ENCODE data around the gene JAM3.

Gene JAM3

GRCh38 chr11:134153147-134153905 is 84.5 kb downstream of the JAM3 start:
- H3K4me2 ChIP-seq (ENCODE audit: low read length) = no peak overlapping the region
- H3K9me3 ChIP-seq (ENCODE audit: control insufficient read depth, insufficient read depth, low read length) = no peaks in the 10 kb centered on the region
- no peaks in the 10 kb centered on the region for H3F3A ChIP-seq (ENCODE audit: control insufficient read depth, insufficient read depth)
- H3K79me2 ChIP-seq (ENCODE audit: control insufficient read depth, low read length) = no peaks in the 10 kb centered on the region
- no peaks in the 10 kb centered on the region for H3K27me3 ChIP-seq (ENCODE audit: control insufficient read depth, low read length)
- H3K36me3 ChIP-seq (ENCODE audit: control insufficient read depth, low read length) = peaks cover 68% of the 10 kb centered on the region
- H4K20me1 ChIP-seq (ENCODE audit: control insufficient read depth, insufficient read depth, low read depth, low read length) = no peaks in the 10 kb centered on the region; the same call in 1 of the 2 replicates
- H3K9me2 ChIP-seq (replicated peaks; ENCODE audit: control insufficient read depth, low read length) = no peaks in the 10 kb centered on the region
- H3K4me3 ChIP-seq (ENCODE audit: low read length) = no peak overlapping the region
- no peak overlapping the region for H3K27ac ChIP-seq (ENCODE audit: low read depth, low read length)
- no peaks in the 10 kb centered on the region for H3K4me1 ChIP-seq (ENCODE audit: control insufficient read depth, low read length)
- TF ChIP-seq EZH2phosphoT487 (IDR thresholded peaks at IDR 0.05; ENCODE audit: borderline replicate concordance, low read length) = no peak
- TF ChIP-seq CTCF (IDR thresholded peaks at IDR 0.05; ENCODE audit: low read depth, low read length, poor library complexity, severe bottlenecking) = no peak

DNA sequence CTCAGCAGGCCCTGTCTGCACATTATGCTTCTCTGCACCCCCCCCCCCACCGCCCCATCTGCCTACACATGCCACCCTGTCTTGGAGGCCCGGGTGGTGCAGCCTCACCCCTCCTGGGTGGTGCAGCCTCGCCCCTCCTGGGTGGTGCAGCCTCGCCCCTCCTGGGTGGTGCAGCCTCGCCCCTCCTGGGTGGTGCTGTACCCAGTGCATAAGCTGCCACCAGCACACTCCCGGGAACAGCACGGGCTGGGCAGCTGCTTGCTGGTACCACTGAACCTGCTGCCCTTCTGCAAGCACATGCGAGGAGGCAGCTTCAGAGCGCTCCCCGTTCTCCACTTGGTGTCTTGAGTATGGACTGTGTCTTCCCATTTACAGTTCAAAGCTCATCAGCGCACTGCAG is 85.6 kb downstream of the JAM3 start:
- Histone ChIP-seq H3K4me3 (ENCODE audit: low read length) (no peak overlapping the region), H3K27ac (ENCODE audit: low read depth, low read length) (no peak overlapping the region), H3K4me2 (ENCODE audit: low read length) (no peak overlapping the region), H3K79me2 (ENCODE audit: control insufficient read depth, low read length) (no peaks in the 10 kb centered on the region), H3K9me3 (ENCODE audit: control insufficient read depth, insufficient read depth, low read length) (no peaks in the 10 kb centered on the region), H3K36me3 (ENCODE audit: control insufficient read depth, low read length) (peaks cover 79% of the 10 kb centered on the region), H3K4me1 (ENCODE audit: control insufficient read depth, low read length) (no peaks in the 10 kb centered on the region), H3K9me2 (replicated peaks; ENCODE audit: control insufficient read depth, low read length) (no peaks in the 10 kb centered on the region), H4K20me1 (ENCODE audit: control insufficient read depth, insufficient read depth, low read depth, low read length) (no peaks in the 10 kb centered on the region; the same call in 1 of the 2 replicates), H3F3A (ENCODE audit: control insufficient read depth, insufficient read depth) (no peaks in the 10 kb centered on the region), H3K27me3 (ENCODE audit: control insufficient read depth, low read length) (no peaks in the 10 kb centered on the region)
- no peak for TF ChIP-seq EZH2phosphoT487 (IDR thresholded peaks at IDR 0.05; ENCODE audit: borderline replicate concordance, low read length)
- no peak for TF ChIP-seq CTCF (IDR thresholded peaks at IDR 0.05; ENCODE audit: low read depth, low read length, poor library complexity, severe bottlenecking)

DNA sequence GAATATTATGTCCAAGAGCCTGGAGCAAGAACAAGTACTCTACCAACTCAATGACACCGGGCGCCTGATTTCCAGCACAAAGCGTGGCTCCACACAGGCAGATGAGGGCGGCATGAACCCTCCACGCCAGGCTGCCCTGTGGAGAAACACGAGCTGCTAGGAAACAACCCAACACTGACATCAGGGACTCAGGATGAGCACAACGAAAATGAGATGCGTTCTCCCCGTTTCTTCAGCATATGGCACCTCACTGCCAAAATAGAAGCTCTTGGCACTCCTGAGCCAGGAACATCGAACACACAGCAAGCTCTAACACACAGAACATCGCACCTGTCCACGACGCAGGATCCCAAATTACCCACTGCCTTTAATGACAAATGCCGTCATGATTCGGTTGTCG is 86.6 kb downstream of the JAM3 start:
- no peak overlapping the region for H3K4me3 ChIP-seq (ENCODE audit: low read length)
- no peak overlapping the region for H3K27ac ChIP-seq (ENCODE audit: low read depth, low read length)
- no peaks in the 10 kb centered on the region for H3K9me3 ChIP-seq (ENCODE audit: control insufficient read depth, insufficient read depth, low read length)
- no peak overlapping the region for H3K4me2 ChIP-seq (ENCODE audit: low read length)
- no peaks in the 10 kb centered on the region for H3F3A ChIP-seq (ENCODE audit: control insufficient read depth, insufficient read depth)
- no peaks in the 10 kb centered on the region for H3K27me3 ChIP-seq (ENCODE audit: control insufficient read depth, low read length)
- no peaks in the 10 kb centered on the region; the same call in 1 of the 2 replicates for H4K20me1 ChIP-seq (ENCODE audit: control insufficient read depth, insufficient read depth, low read depth, low read length)
- H3K79me2 ChIP-seq (ENCODE audit: control insufficient read depth, low read length) = no peaks in the 10 kb centered on the region
- H3K36me3 ChIP-seq (ENCODE audit: control insufficient read depth, low read length) = peaks cover 87% of the 10 kb centered on the region
- H3K9me2 ChIP-seq (replicated peaks; ENCODE audit: control insufficient read depth, low read length) = no peaks in the 10 kb centered on the region
- no peak for TF ChIP-seq EZH2phosphoT487 (IDR thresholded peaks at IDR 0.05; ENCODE audit: borderline replicate concordance, low read length)
- no peaks in the 10 kb centered on the region for H3K4me1 ChIP-seq (ENCODE audit: control insufficient read depth, low read length)

Measured in DOHH2 (cell line).